ENCODE data around the gene SETBP1. TPM values are rescaled to one million over a fixed set of nuclear protein-coding genes. Genes with fewer than 3 reads are reported as not detected.

The SETBP1 gene
- total RNA-seq, 1 experiment from 2014 or later: 4.0 TPM

- Mint-ChIP-seq H3K36me3 (ENCODE audit: insufficient read depth, unreplicated experiment) (no peaks in the 10 kb centered on the region), H3K4me1 (ENCODE audit: low read depth, unreplicated experiment) (no peaks in the 10 kb centered on the region), H3K9me3 (ENCODE audit: unreplicated experiment) (no peaks in the 10 kb centered on the region), H3K27me3 (ENCODE audit: insufficient read depth, unreplicated experiment) (no peaks in the 10 kb centered on the region), H3K4me3 (ENCODE audit: unreplicated experiment) (no peak overlapping the region), H3K27ac (ENCODE audit: unreplicated experiment) (no peak overlapping the region)
- H3K27me3 ChIP-seq (replicated peaks; ENCODE audit: control insufficient read depth, insufficient read depth, low read length): no peaks in the 10 kb centered on the region
- H3K4me3 ChIP-seq (ENCODE audit: low read depth, low read length): no peak overlapping the region
- H3K36me3 ChIP-seq (ENCODE audit: control insufficient read depth, insufficient read depth, low read length): no peaks in the 10 kb centered on the region
- no TSS peak for BruUV-seq (replicated peaks)
- no peak for DNase-seq
- H3K4me1 ChIP-seq: no peaks in the 10 kb centered on the region
- H3K9me3 ChIP-seq: no peaks in the 10 kb centered on the region
- ChIA-PET POLR2A (no interaction called here), CTCF (no interaction called here)
- intact Hi-C loops (cut with micrococcal nuclease; ENCODE audit: unreplicated experiment): no loop called here
- TF ChIP-seq CTCF (IDR thresholded peaks at IDR 0.05; ENCODE audit: insufficient read depth in 1 of 2, low read depth in 1 of 2, low read length in 1 of 2, severe bottlenecking in 1 of 2, unreplicated experiment in 1 of 2): no peak
Observed at GRCh38 chr18:45066886-45067285, 386.2 kb downstream of the SETBP1 start.

GRCh38 chr18:45068400-45069094 is 387.9 kb downstream of the SETBP1 start:
- no peak for TF ChIP-seq CTCF (IDR thresholded peaks at IDR 0.05; ENCODE audit: insufficient read depth in 1 of 2, low read depth in 1 of 2, low read length in 1 of 2, severe bottlenecking in 1 of 2, unreplicated experiment in 1 of 2)
- Histone ChIP-seq H3K4me1 (no peaks in the 10 kb centered on the region), H3K36me3 (ENCODE audit: control insufficient read depth, insufficient read depth, low read length) (no peaks in the 10 kb centered on the region), H3K9me3 (no peaks in the 10 kb centered on the region), H3K4me3 (ENCODE audit: low read depth, low read length) (no peak overlapping the region), H3K27me3 (replicated peaks; ENCODE audit: control insufficient read depth, insufficient read depth, low read length) (no peaks in the 10 kb centered on the region)
- no peaks in the 10 kb centered on the region for H3K9me3 Mint-ChIP-seq (ENCODE audit: unreplicated experiment)
- ChIA-PET POLR2A (no interaction called here), CTCF (no interaction called here)
- intact Hi-C loops (cut with micrococcal nuclease; ENCODE audit: unreplicated experiment): no loop called here
- no peak overlapping the region for H3K4me3 Mint-ChIP-seq (ENCODE audit: unreplicated experiment)
- no peaks in the 10 kb centered on the region for H3K4me1 Mint-ChIP-seq (ENCODE audit: low read depth, unreplicated experiment)
- H3K27ac Mint-ChIP-seq (ENCODE audit: unreplicated experiment): no peak overlapping the region
- no peaks in the 10 kb centered on the region for H3K27me3 Mint-ChIP-seq (ENCODE audit: insufficient read depth, unreplicated experiment)
- H3K36me3 Mint-ChIP-seq (ENCODE audit: insufficient read depth, unreplicated experiment): no peaks in the 10 kb centered on the region
- DNase-seq: no peak
- no TSS peak for BruUV-seq (replicated peaks)

- Mint-ChIP-seq H3K9me3 (ENCODE audit: unreplicated experiment) (no peaks in the 10 kb centered on the region), H3K27ac (ENCODE audit: unreplicated experiment) (no peak overlapping the region), H3K27me3 (ENCODE audit: insufficient read depth, unreplicated experiment) (no peaks in the 10 kb centered on the region), H3K36me3 (ENCODE audit: insufficient read depth, unreplicated experiment) (no peaks in the 10 kb centered on the region), H3K4me1 (ENCODE audit: low read depth, unreplicated experiment) (no peaks in the 10 kb centered on the region), H3K4me3 (ENCODE audit: unreplicated experiment) (no peak overlapping the region)
- CTCF ChIA-PET: no interaction called here
- no peak overlapping the region for H3K4me3 ChIP-seq (ENCODE audit: low read depth, low read length)
- no peaks in the 10 kb centered on the region for H3K4me1 ChIP-seq
- H3K36me3 ChIP-seq (ENCODE audit: control insufficient read depth, insufficient read depth, low read length): no peaks in the 10 kb centered on the region
- no peaks in the 10 kb centered on the region for H3K9me3 ChIP-seq
- TF ChIP-seq CTCF (IDR thresholded peaks at IDR 0.05; ENCODE audit: insufficient read depth in 1 of 2, low read depth in 1 of 2, low read length in 1 of 2, severe bottlenecking in 1 of 2, unreplicated experiment in 1 of 2): no peak
- intact Hi-C loops (cut with micrococcal nuclease; ENCODE audit: unreplicated experiment): no loop called here
- no peak for DNase-seq
- POLR2A ChIA-PET: no interaction called here
- BruUV-seq (replicated peaks): no TSS peak
- no peaks in the 10 kb centered on the region for H3K27me3 ChIP-seq (replicated peaks; ENCODE audit: control insufficient read depth, insufficient read depth, low read length)
Observed at GRCh38 chr18:45069546-45069945, 388.9 kb downstream of the SETBP1 start.
